GM23338 (cell line): Measurements from ENCODE around the gene ARPC2. TPM values are rescaled to one million over a fixed set of nuclear protein-coding genes. Genes with fewer than 3 reads are reported as not detected.

Source experiments
- ATAC-seq: fragments of 200-7000 bp; cut with Tn5 transposase; 3 replicates; pipeline ENCODE4 v1.9.1; 2020
- DNase-seq: peaks from one replicate; pipeline ENCODE4 v3.0.0-alpha.2; 2015; ENCODE audit warnings: low spot score
- H2AFZ ChIP-seq: fragments of 200-600 bp; sonication (generic); 2 replicates; pipeline ENCODE4 v1.8.0; 2016; ENCODE audit warnings: antibody characterized with exemption, mild to moderate bottlenecking, moderate library complexity
- H3F3A ChIP-seq: fragments of 200-600 bp; sonication (generic); replicated peaks from 2 replicates; pipeline ENCODE4 v1.8.0; 2017; ENCODE audit warnings: antibody characterized with exemption, mixed run types, low read depth
- H3K27ac ChIP-seq: fragments of 200-600 bp; sonication (generic); 2 replicates; pipeline ENCODE4 v1.6.1; 2016; ENCODE audit warnings: low read depth
- H3K27me3 ChIP-seq: fragments of 200-600 bp; sonication (generic); 2 replicates; pipeline ENCODE4 v1.8.0; 2016; ENCODE audit warnings: mild to moderate bottlenecking, mixed run types, moderate library complexity; ENCODE audit not compliant: insufficient read depth
- H3K36me3 ChIP-seq: fragments of 200-600 bp; sonication (generic); 2 replicates; pipeline ENCODE4 v1.8.0; 2016; ENCODE audit warnings: mild to moderate bottlenecking; ENCODE audit not compliant: insufficient read depth
- H3K4me1 ChIP-seq: fragments of 200-600 bp; sonication (generic); 2 replicates; pipeline ENCODE4 v1.8.0; 2016; ENCODE audit warnings: mild to moderate bottlenecking, moderate library complexity; ENCODE audit not compliant: insufficient read depth
- H3K4me2 ChIP-seq: fragments of 200-600 bp; sonication (generic); 2 replicates; pipeline ENCODE4 v1.7.1; 2017; ENCODE audit warnings: mixed run types
- H3K4me3 ChIP-seq: fragments of 200-600 bp; sonication (generic); 2 replicates; pipeline ENCODE4 v1.6.1; 2016; ENCODE audit warnings: mixed run types
- H3K79me2 ChIP-seq: fragments of 200-600 bp; sonication (generic); replicated peaks from 2 replicates; pipeline ENCODE4 v1.8.0; 2017; ENCODE audit warnings: mild to moderate bottlenecking; ENCODE audit not compliant: insufficient read depth
- H3K9me2 ChIP-seq: fragments of 200-600 bp; sonication (generic); 2 replicates; pipeline ENCODE4 v1.8.0; 2017; ENCODE audit not compliant: insufficient read depth
- H4K20me1 ChIP-seq: fragments of 200-600 bp; sonication (generic); replicated peaks from 2 replicates; pipeline ENCODE4 v1.8.0; 2017; ENCODE audit warnings: mild to moderate bottlenecking; ENCODE audit not compliant: insufficient read depth
- H3K27ac Mint-ChIP-seq: 2 replicates; pipeline ENCODE4 v1.8.0; 2020; ENCODE audit warnings: inconsistent platforms, mild to moderate bottlenecking, moderate library complexity, mixed read lengths
- H3K27me3 Mint-ChIP-seq: 3 replicates; pipeline ENCODE4 v1.8.0; 2022; ENCODE audit warnings: low read depth, mild to moderate bottlenecking, moderate library complexity, mixed read lengths, inconsistent platforms; ENCODE audit not compliant: insufficient read depth, poor library complexity
- H3K36me3 Mint-ChIP-seq: 3 replicates; pipeline ENCODE4 v1.8.0; 2021; ENCODE audit warnings: low read depth, mild to moderate bottlenecking, inconsistent platforms, moderate library complexity, mixed read lengths
- H3K4me1 Mint-ChIP-seq: 3 replicates; pipeline ENCODE4 v1.8.0; 2020; ENCODE audit warnings: mild to moderate bottlenecking, inconsistent platforms, mixed read lengths
- H3K4me3 Mint-ChIP-seq: 3 replicates; pipeline ENCODE4 v1.8.0; 2021; ENCODE audit warnings: moderate library complexity, mild to moderate bottlenecking, inconsistent platforms, mixed read lengths
- H3K9me3 Mint-ChIP-seq: 3 replicates; pipeline ENCODE4 v1.8.0; 2020; ENCODE audit warnings: moderate library complexity, mild to moderate bottlenecking, inconsistent platforms, mixed read lengths
- CREB1 ChIP-seq: fragments of 250-450 bp; sonication (Bioruptor Pico); IDR thresholded peaks from 2 replicates; pipeline ENCODE4 v1.5.0; 2020; ENCODE audit warnings: low read depth, mild to moderate bottlenecking, moderate library complexity
- EZH2 ChIP-seq: fragments of 200-600 bp; sonication (generic); IDR thresholded peaks from one replicate; pipeline ENCODE4 v1.8.0; 2017; ENCODE audit warnings: antibody characterized with exemption, mild to moderate bottlenecking, low read depth; ENCODE audit not compliant: unreplicated experiment
- EZH2phosphoT487 ChIP-seq: fragments of 200-600 bp; sonication (generic); IDR thresholded peaks from one replicate; pipeline ENCODE4 v1.8.1; 2018; ENCODE audit warnings: antibody characterized with exemption; ENCODE audit not compliant: unreplicated experiment
- JUNB ChIP-seq: IDR thresholded peaks from one replicate; pipeline ENCODE4 v1.6.1; 2016; ENCODE audit warnings: antibody characterized with exemption; ENCODE audit not compliant: unreplicated experiment
- NANOG ChIP-seq: IDR thresholded peaks from 2 replicates; pipeline ENCODE4 v1.6.1; 2016; ENCODE audit warnings: antibody characterized with exemption, borderline replicate concordance
- POLR2AphosphoS5 ChIP-seq: IDR thresholded peaks from 2 replicates; pipeline ENCODE4 v1.6.1; 2016; ENCODE audit warnings: antibody characterized with exemption, low read depth
- STAT1 ChIP-seq: IDR thresholded peaks from one replicate; pipeline ENCODE4 v1.6.1; 2016; ENCODE audit warnings: antibody characterized with exemption; ENCODE audit not compliant: unreplicated experiment
- ZNF114 ChIP-seq: fragments of 250-450 bp; sonication (Bioruptor Pico); IDR thresholded peaks from 2 replicates; pipeline ENCODE4 v1.5.0; 2020; ENCODE audit warnings: mild to moderate bottlenecking, moderate library complexity
- ZNF331 ChIP-seq: fragments of 250-450 bp; sonication (Bioruptor Pico); IDR thresholded peaks from 2 replicates; pipeline ENCODE4 v1.5.0; 2020; ENCODE audit warnings: low read depth, mild to moderate bottlenecking, moderate library complexity
- polyA plus RNA-seq: library from polyadenylated mRNA; unstranded; fragments of >200 nt; fragmentation: Nextera tagmentation; extraction: Ambion mirVana; gene quantifications from 2 replicates; pipeline ENCODE4 v1.2.1, GENCODE V29; 2016
- total RNA-seq: library from RNA; depleted of rRNA; stranded (reverse); fragments of >200 nt; shearing (Covaris generic); gene quantifications from 2 replicates; pipeline ENCODE4 v1.2.3, GENCODE V29; 2014
- TF ChIP-seq, protein P1 (sequence below): IDR thresholded peaks from one replicate; pipeline ENCODE4 v1.6.1; 2018; ENCODE audit warnings: antibody characterized with exemption; ENCODE audit not compliant: unreplicated experiment
- TF ChIP-seq, protein P2 (sequence below), 2 experiments: fragments of 200-600 bp in 1 of 2; sonication (generic) in 1 of 2; conservative IDR thresholded peaks; 2 replicates each; pipeline versions ENCODE4 v1.5.1 to v1.6.1; 2016 to 2017; ENCODE audit warnings: antibody characterized with exemption in 2 of 2, low read depth in 2 of 2, mild to moderate bottlenecking in 2 of 2, moderate library complexity in 1 of 2
- TF ChIP-seq, protein P3 (sequence below): fragments of 250-450 bp; sonication (Bioruptor Pico); IDR thresholded peaks from 2 replicates; pipeline ENCODE4 v1.5.0; 2020; ENCODE audit warnings: mild to moderate bottlenecking, moderate library complexity
- TF ChIP-seq, protein P4 (sequence below): IDR thresholded peaks from 2 replicates; pipeline ENCODE4 v1.6.1; 2016; ENCODE audit warnings: antibody characterized with exemption

Gene ARPC2
- total and polyA plus RNA-seq, 2 experiments from 2014 or later = 217 to 271 TPM

DNA sequence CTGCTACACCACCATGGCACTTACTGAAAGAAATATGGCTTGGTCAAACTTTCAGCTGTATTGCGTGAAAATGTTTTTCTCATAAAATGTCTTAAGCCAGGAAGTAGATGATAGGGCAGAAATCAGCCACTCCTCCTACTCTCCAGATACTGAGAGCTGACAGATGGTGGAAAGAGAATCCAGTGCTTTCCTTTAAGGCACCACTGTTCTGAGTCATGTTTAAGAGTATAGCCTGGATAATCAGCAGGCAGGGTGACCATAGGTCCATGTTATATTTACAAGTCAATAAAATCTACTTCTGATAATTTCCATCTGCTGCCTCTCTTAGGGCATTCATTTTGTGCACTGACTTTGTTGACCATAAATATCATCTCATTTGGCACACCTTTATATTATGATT is 21.9 kb downstream of the ARPC2 start:
- no peak overlapping the region for H3K4me3 ChIP-seq
- TF ChIP-seq ZNF114 (CRISPR knock-in tag) = no peak
- no peak for TF ChIP-seq EZH2phosphoT487
- TF ChIP-seq, protein P1, sequence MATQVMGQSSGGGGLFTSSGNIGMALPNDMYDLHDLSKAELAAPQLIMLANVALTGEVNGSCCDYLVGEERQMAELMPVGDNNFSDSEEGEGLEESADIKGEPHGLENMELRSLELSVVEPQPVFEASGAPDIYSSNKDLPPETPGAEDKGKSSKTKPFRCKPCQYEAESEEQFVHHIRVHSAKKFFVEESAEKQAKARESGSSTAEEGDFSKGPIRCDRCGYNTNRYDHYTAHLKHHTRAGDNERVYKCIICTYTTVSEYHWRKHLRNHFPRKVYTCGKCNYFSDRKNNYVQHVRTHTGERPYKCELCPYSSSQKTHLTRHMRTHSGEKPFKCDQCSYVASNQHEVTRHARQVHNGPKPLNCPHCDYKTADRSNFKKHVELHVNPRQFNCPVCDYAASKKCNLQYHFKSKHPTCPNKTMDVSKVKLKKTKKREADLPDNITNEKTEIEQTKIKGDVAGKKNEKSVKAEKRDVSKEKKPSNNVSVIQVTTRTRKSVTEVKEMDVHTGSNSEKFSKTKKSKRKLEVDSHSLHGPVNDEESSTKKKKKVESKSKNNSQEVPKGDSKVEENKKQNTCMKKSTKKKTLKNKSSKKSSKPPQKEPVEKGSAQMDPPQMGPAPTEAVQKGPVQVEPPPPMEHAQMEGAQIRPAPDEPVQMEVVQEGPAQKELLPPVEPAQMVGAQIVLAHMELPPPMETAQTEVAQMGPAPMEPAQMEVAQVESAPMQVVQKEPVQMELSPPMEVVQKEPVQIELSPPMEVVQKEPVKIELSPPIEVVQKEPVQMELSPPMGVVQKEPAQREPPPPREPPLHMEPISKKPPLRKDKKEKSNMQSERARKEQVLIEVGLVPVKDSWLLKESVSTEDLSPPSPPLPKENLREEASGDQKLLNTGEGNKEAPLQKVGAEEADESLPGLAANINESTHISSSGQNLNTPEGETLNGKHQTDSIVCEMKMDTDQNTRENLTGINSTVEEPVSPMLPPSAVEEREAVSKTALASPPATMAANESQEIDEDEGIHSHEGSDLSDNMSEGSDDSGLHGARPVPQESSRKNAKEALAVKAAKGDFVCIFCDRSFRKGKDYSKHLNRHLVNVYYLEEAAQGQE = no peak
- TF ChIP-seq POLR2AphosphoS5 = no peak
- TF ChIP-seq STAT1 = no peak
- TF ChIP-seq CREB1 (CRISPR knock-in tag) = no peak
- TF ChIP-seq, protein P2, sequence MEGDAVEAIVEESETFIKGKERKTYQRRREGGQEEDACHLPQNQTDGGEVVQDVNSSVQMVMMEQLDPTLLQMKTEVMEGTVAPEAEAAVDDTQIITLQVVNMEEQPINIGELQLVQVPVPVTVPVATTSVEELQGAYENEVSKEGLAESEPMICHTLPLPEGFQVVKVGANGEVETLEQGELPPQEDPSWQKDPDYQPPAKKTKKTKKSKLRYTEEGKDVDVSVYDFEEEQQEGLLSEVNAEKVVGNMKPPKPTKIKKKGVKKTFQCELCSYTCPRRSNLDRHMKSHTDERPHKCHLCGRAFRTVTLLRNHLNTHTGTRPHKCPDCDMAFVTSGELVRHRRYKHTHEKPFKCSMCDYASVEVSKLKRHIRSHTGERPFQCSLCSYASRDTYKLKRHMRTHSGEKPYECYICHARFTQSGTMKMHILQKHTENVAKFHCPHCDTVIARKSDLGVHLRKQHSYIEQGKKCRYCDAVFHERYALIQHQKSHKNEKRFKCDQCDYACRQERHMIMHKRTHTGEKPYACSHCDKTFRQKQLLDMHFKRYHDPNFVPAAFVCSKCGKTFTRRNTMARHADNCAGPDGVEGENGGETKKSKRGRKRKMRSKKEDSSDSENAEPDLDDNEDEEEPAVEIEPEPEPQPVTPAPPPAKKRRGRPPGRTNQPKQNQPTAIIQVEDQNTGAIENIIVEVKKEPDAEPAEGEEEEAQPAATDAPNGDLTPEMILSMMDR (conservative IDR thresholded peaks at IDR 0.05; ENCODE audit: low read depth in 2 of 2) = no peak
- TF ChIP-seq, protein P3, sequence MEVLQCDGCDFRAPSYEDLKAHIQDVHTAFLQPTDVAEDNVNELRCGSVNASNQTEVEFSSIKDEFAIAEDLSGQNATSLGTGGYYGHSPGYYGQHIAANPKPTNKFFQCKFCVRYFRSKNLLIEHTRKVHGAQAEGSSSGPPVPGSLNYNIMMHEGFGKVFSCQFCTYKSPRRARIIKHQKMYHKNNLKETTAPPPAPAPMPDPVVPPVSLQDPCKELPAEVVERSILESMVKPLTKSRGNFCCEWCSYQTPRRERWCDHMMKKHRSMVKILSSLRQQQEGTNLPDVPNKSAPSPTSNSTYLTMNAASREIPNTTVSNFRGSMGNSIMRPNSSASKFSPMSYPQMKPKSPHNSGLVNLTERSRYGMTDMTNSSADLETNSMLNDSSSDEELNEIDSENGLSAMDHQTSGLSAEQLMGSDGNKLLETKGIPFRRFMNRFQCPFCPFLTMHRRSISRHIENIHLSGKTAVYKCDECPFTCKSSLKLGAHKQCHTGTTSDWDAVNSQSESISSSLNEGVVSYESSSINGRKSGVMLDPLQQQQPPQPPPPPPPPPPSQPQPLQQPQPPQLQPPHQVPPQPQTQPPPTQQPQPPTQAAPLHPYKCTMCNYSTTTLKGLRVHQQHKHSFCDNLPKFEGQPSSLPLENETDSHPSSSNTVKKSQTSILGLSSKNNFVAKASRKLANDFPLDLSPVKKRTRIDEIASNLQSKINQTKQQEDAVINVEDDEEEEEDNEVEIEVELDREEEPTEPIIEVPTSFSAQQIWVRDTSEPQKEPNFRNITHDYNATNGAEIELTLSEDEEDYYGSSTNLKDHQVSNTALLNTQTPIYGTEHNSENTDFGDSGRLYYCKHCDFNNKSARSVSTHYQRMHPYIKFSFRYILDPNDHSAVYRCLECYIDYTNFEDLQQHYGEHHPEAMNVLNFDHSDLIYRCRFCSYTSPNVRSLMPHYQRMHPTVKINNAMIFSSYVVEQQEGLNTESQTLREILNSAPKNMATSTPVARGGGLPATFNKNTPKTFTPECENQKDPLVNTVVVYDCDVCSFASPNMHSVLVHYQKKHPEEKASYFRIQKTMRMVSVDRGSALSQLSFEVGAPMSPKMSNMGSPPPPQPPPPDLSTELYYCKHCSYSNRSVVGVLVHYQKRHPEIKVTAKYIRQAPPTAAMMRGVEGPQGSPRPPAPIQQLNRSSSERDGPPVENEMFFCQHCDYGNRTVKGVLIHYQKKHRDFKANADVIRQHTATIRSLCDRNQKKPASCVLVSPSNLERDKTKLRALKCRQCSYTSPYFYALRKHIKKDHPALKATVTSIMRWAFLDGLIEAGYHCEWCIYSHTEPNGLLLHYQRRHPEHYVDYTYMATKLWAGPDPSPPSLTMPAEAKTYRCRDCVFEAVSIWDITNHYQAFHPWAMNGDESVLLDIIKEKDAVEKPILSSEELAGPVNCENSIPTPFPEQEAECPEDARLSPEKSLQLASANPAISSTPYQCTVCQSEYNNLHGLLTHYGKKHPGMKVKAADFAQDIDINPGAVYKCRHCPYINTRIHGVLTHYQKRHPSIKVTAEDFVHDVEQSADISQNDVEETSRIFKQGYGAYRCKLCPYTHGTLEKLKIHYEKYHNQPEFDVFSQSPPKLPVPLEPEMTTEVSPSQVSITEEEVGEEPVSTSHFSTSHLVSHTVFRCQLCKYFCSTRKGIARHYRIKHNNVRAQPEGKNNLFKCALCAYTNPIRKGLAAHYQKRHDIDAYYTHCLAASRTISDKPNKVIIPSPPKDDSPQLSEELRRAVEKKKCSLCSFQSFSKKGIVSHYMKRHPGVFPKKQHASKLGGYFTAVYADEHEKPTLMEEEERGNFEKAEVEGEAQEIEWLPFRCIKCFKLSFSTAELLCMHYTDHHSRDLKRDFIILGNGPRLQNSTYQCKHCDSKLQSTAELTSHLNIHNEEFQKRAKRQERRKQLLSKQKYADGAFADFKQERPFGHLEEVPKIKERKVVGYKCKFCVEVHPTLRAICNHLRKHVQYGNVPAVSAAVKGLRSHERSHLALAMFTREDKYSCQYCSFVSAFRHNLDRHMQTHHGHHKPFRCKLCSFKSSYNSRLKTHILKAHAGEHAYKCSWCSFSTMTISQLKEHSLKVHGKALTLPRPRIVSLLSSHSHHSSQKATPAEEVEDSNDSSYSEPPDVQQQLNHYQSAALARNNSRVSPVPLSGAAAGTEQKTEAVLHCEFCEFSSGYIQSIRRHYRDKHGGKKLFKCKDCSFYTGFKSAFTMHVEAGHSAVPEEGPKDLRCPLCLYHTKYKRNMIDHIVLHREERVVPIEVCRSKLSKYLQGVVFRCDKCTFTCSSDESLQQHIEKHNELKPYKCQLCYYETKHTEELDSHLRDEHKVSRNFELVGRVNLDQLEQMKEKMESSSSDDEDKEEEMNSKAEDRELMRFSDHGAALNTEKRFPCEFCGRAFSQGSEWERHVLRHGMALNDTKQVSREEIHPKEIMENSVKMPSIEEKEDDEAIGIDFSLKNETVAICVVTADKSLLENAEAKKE = no peak
- TF ChIP-seq ZNF331 = no peak
- no peak for TF ChIP-seq JUNB
- no peak for TF ChIP-seq EZH2
- no peak for TF ChIP-seq NANOG
- TF ChIP-seq, protein P4, sequence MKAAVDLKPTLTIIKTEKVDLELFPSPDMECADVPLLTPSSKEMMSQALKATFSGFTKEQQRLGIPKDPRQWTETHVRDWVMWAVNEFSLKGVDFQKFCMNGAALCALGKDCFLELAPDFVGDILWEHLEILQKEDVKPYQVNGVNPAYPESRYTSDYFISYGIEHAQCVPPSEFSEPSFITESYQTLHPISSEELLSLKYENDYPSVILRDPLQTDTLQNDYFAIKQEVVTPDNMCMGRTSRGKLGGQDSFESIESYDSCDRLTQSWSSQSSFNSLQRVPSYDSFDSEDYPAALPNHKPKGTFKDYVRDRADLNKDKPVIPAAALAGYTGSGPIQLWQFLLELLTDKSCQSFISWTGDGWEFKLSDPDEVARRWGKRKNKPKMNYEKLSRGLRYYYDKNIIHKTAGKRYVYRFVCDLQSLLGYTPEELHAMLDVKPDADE = no peak
- ATAC-seq = no peak
- H3K36me3 Mint-ChIP-seq = peaks cover 78% of the 10 kb centered on the region
- no peaks in the 10 kb centered on the region for H3K4me1 ChIP-seq
- no peaks in the 10 kb centered on the region for H3K27me3 ChIP-seq
- no peak for DNase-seq
- H3K27ac ChIP-seq = no peak overlapping the region
- peaks cover 24% of the 10 kb centered on the region; the same call in 1 of the 2 replicates for H4K20me1 ChIP-seq
- H2AFZ ChIP-seq = no peak overlapping the region
- no peaks in the 10 kb centered on the region for H3K4me1 Mint-ChIP-seq
- no peak overlapping the region for H3K4me3 Mint-ChIP-seq
- H3K9me2 ChIP-seq = no peaks in the 10 kb centered on the region
- no peaks in the 10 kb centered on the region for H3K9me3 Mint-ChIP-seq
- no peak overlapping the region for H3K4me2 ChIP-seq
- no peak overlapping the region for H3K27ac Mint-ChIP-seq
- H3K79me2 ChIP-seq = no peaks in the 10 kb centered on the region
- no peaks in the 10 kb centered on the region for H3K27me3 Mint-ChIP-seq
- no peaks in the 10 kb centered on the region for H3F3A ChIP-seq
- H3K36me3 ChIP-seq = peaks cover 72% of the 10 kb centered on the region
